SW 1271 (cell line): ENCODE data around the gene TM9SF1.

ENCODE experiments used
- DNase-seq, 2 experiments: peaks; one replicate each; lab custom pipeline; 2025; lab: John Stamatoyannopoulos, UW

Gene TM9SF1

DNA sequence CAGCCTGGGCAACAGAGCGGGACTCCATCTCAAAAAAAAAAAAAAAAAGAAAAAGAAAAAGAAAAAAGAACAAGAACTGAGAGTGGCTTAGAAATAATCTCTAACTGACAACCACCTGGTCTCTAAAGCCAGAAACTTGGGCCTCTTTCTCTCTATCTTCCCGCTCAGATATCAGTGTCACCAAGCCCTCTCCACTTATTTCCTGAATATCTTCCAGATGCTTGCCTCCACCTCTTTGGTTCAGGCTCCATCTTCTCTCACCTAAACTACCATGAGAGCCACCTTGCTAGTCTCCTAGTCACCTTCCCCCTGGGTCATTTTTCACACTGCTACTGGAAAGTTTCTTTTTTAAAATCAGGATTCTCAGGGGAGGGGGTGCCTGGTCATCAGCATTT, 1.8 kb upstream of the TM9SF1 start:
- DNase-seq: no peak

DNA sequence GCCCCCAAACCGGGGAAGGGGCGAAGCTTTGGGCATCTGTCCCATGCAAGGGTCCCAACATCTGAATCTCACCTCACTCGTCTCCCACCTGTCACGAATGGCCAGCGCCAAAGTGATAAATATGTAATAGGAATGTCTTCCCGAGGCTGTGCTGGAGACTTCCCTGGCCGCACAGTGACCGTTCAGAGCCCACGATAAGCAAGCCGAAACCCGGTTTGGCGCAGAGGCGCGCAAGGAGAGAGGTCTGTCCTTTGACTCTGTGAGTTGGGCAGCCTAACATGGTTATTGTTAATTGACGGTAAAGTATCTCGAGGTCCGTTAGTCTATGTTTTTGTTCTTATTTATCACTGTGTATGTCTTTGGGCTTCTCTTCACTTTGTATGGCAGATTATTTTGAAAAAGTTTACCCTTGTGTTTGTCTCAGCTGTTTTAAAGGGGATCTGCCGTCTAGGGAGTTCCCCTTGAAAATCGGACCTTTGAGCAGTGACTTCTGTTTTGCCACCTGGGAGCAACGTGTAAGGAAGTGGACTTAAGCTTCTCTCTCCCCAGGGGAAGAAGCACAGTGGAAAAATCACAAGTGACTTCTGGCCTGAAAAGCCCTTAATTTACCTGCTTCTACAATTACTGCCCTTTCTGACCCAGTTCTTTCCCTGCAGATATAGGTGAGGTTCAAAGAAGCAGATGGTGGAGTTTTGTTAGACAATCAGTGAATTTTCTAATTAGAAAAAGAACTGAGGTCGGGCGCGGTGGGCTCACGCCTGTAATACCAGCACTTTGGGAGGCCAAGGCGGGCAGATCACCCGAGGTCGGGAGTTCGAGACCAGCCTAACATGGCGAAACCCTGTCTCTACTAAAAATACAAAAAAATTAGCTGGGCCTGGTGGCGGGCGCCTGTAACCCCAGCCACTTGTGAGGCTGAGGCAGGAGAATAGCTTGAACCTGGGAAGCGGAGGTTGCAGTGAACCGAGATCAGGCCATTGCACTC, 1.1 kb upstream of the TM9SF1 start:
- DNase-seq: peak in 1 of 2 experiments; percentile 25

DNA sequence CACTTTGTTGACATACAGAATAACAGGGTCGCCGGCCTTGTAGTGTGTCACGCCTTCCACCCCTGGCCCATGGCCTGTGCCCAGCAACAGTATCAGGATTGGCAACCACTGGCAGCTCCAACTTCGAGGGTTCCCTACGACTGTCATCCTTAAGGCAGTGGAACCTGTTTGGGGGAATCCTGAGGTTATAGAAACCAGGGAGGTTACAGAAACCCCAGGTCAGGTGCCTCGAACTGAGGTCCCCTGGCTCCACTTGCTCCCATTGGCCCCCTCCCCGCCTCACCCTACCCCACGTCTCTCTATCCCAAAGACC, 412 bp downstream of the TM9SF1 start:
- no peak for DNase-seq

DNA sequence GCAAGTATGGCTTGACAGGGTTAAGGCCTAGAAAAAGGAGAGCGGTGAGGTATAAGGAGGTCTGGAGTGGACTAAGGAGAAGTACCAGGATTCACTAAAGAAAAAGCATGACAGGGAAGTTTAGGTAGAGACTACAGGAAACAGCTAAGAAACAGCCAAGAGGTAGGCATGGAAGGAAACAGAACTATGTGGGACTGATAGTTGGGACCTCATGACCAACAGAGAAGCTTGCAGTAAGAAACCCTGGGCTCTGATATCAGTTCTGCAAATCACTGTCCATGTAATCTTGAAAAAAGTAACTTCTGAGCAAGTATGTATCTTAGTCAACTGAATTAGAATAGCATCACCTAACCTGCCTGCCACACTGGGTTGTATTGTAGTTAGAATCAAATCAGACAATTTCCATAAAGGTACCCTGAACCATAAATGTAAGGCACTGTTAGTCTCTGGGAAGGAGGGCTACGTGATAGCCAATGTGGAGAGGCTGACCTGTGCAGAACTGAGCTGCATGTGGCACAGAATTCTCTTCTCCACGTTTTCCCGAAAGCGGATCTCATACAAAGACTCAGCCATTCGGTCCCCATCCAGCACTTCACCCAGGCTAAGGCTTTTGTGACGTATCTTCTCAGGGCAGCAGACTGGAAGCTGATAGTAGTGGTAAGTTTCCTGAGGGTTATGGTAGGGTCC, 912 bp downstream of the TM9SF1 start:
- peak in 1 of 2 experiments; percentile 6 for DNase-seq

DNA sequence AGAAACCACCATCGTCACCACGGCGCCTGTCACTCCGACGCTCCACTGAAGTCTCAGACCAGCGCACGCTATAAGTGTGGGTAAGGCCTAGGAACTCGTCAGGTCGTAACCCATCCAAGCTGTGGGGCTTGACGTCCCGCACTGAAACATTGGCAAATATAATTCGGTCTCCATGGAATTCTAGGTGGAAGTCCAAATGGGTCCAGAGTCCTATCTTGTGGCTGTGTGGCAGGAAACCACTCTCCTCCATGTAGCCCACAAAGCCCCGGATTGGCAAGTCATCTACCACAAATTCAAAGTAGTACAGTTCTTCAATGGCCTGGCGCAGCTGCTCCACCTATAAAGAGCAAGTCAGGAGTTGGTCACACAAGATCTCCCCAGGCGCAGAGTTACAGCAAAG, 2.3 kb downstream of the TM9SF1 start:
- no peak for DNase-seq

DNA sequence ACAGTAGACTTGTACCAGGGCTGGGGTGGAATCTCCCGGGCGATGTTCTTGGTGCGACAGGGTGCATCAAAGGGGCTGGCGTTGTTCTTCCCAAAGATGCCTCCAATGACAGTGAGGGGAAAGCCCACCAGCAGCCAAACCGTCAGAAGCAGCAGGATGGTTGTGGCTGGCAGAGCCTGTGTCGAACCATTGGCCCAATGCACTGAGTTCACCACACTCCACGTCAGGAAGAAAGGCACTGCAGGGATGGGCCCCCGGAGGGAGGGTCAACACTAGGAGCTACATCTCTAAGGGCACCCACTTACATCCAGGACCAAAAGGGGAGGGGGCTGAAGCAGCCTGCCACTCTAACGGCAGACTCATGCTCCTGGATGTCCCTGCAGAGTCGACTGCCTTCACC, 4.8 kb downstream of the TM9SF1 start:
- no peak for DNase-seq

DNA sequence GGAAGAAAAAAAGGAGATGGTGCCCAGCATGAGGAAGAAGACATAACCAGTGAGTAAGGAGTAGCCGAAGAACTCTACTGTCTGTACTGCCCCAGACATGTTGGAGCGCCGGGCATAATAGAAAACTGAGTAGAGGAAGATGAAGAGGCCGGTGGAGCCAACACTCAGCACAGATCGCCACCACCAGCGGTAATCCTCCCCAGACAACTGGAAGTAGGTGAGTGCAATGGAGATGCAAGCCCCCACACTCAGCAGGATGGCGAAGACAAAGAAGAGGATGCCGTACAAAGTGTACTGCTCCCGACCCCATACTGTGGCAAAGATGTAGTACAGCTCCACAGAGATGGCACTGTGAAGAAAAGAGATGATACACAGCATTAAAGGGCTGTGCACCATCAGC, 5.8 kb downstream of the TM9SF1 start:
- DNase-seq: no peak

DNA sequence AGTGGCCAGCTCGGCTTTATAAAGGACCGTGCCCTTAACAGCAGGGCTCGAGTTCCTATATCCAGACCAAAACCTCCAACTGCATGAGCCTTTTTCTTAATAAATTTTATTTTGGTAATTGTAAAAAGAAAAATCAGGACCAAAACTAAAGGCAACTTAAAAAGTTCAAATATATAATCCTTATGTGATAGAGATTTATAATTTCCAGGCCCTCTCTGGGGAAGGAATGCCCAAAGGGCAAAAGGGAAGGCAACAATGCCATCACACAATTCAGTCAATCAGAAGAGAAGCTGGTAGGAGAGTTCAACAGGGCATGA, 6.2 kb downstream of the TM9SF1 start:
- DNase-seq: no peak

DNA sequence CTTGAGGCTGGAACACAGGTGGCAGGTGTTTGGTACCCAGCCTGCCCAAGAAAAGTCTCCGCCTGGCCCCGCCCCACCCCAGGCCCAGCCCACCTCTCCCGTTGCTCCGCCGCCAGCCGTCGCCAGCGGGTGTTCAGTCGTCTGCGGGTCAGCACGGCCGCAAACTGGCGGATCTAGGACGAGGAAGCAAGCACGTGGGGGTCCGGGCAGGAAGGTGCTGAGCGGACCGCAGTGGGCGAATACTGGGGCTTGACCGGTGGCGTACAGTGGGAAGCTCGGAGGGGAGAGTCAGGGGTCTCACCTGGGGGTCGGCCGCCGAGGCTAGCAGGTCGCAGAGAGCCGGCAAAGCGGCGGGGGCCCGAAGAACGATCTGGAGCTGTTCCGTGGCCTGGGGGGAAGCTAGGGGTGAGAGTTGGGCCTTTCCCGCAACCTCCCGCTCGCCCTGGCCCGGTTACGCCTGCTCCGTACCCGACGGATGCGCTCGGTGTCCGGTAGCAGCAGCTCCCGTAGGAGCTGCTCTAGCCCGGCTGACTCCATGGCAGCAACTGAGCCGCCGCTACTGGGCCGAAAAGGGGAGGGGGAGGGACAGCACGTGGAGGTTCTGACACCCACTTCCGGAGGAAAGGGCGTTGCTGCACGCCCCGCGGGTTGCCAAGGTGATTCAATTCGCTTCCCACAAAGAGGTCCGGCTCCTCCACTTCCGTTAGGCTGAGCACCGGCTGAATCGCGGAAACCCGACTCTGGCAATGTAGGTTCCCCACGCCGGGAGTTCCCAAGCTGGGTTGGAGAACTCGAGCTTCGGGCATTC, 6.8 kb downstream of the TM9SF1 start, which contains the start of gene IPO4:
Gene IPO4 (minus strand): TSS at position 566 of the 808 bp plus-strand sequence. CDS start 29 bp downstream, at position 537.
- peak; percentile 93 to 94 for DNase-seq

DNA sequence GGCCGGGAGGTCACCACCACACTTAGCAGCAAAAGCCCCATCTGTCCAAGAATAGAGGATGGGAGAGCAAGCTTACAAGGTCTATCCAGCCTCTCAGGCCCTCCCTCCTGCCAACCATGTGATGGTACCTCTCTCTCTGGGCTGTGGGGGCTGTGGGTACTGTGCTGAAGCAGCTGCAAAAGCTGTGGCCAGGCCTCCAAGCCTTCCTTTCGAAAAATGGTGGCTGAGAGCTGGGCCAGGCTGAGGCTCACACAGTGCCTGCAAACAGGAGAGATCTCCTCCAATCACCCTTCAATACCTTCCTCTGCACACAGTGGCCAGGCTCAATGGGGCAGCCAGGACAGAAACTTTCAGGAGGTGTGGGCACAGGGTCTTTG, 7.7 kb downstream of the TM9SF1 start:
- no peak for DNase-seq

DNA sequence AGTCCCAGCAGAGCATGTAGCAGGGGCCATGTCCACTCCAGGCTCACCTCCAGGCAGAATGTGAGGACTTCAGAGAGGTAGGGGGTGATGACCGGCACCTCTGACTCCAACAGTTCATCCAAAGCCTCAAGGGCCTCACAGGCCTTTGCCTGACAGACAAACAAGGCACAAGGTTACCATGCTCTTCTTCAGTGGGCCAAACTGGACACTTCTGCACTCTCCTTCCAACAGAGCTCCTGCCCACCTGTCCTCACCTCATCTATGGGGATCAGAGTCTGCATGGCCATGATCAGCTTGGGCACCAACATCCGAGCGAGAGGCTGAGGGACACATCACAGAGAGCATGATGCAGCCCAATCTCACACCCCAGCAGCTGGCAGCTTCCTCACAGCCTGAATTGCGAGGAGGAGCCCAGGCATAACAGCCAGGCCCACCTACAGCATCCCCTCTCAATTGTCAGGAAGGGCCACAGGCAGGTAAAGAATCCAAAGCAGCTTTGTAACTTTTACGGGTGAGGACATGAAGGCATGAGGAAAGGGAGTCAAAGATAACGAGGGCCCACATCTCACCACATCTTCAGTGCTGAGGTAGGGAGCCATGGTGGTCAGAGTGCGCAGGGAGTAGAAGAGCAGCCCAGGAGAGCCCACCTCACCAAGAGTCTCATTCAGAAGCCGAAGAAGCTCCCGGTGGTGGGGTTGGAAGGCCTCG, 8.3 kb downstream of the TM9SF1 start:
- no peak for DNase-seq

DNA sequence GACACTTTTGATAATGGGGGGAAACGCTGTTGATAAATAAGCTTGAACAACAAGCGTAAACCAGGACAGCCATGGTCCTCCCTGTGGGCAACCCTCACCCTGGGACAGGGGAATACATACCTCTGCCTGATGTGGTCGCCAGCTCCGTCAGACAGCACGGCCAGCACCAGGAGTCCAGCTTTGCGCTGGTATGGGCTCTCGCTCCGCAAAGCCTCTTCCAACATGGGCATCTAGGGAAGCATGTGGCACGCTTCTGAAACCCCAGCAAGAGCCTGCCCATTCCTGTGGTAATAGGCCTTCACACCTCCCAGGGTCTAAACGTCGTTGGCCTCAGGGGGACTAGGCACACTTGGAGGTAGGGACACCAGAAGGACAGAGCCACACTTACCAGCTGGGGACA, 9.5 kb downstream of the TM9SF1 start:
- no peak for DNase-seq

DNA sequence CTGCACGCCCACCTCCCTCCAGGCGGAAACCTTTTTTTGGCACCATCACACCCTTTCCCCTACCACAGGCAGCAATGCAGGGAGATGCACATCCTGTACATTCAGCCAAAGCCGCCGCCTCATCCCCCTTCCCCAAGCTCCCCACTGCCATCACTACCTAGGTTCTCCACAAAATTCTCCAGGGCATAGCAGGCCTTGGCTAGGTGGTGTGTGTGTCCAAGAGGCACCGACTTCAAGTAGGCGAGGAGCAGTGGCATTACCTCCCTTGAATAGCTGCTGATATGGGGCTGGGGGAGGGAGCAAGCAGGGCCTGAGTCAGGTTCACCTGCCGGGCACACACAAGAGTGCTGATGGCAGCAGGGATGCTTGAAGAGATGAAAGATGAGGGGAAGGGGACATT, 10.2 kb downstream of the TM9SF1 start:
- no peak for DNase-seq

DNA sequence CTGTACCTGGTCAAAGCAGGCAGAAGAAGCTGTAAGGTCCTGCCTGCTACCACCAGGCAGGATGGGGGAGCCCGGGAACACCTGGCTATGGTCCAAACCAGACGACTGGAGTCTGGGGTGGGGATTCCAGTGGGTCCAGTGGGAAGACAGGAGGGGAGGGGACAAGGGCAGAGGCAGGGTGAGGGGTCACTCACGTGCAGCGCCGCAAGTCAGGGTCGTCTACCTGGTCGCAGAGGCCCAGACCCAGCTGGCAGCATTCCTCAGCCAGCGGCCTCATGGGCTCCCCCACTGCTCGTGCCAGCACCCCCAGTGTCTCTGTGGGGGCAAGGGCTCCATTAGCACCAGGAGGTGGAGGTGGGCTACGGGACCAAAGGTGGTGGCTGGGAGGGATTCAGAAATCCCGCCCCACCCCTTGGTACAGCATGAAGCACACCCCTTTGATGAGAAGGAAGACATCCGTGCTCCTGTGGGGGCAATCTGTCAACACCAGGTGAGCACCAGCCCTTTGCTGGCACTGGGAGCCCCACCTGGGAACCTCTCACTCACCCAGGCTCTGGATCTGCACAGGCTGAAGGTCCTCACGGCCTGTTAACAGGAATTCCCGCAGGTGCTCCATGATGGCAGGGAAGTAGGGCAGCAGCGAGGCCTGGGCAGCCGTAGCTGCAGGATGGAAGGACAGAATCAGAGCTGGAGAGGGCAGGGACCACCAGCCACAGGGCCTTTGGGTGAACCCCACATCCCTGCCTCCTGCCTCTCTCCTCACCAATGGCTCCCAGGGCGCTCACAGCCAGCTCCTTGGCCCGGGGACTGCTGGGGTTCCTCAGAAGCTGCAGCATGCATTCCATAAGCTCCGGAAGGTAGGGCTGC, 10.9 kb downstream of the TM9SF1 start:
- no peak for DNase-seq

DNA sequence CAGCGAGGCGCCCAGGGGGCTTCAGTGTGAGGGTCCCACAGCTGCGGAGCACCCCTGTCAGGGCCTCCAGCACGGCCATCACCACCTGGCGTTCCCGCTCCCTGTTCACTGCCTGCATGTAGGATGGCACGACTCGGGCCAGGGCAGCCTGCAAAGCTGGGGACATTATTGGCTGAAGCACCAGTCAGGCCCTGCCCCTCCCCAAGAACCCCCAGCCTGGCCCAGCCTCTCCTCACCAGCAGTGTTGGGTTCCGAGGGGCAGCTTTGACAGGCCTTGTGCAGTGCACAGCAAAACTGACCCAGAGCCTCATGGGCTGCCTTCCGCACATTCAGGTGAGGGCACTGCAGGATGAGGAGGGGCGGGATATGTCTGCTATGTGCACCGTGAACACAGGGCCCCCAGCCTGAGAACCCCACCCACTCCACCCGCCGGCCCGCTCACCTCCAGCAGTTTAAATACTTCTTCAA, 12.2 kb downstream of the TM9SF1 start:
- DNase-seq: no peak

DNA sequence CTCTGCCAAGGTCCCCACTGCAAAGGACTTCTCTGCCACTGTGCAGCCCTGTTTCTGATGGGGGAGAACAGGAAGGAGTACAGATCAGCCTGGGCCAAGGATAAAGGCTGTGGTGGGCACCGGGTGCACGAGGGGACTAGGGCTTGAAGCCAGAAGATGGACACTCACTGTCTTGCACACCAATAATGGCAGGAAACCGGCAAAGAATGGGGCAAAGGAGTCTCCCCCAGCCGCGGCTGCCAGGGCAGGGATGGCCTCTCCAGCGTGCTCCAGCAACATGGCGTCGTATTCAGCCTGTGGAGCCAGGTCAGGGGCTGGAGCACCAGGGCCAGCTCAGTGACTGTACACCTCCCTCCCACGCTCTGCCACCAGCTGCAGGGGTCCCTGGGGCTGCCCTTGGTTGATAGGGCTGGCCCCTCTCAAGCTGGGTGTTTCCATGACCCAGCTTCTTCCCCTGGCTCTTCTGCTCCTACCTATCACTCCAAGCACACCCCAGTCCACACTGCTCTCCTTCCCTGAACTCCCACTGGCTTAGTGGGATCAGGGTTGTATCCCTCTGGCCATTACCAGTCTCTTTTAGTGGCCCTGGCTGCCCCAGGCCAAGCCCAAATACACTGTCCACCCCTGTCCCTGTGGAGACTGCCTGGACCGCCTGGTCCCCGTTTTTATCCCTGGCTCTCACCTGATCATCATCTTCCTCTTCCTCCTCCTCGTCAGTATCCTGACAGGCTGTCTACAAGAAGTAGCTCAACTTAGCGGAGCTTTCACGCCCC, 12.9 kb downstream of the TM9SF1 start:
- no peak for DNase-seq

DNA sequence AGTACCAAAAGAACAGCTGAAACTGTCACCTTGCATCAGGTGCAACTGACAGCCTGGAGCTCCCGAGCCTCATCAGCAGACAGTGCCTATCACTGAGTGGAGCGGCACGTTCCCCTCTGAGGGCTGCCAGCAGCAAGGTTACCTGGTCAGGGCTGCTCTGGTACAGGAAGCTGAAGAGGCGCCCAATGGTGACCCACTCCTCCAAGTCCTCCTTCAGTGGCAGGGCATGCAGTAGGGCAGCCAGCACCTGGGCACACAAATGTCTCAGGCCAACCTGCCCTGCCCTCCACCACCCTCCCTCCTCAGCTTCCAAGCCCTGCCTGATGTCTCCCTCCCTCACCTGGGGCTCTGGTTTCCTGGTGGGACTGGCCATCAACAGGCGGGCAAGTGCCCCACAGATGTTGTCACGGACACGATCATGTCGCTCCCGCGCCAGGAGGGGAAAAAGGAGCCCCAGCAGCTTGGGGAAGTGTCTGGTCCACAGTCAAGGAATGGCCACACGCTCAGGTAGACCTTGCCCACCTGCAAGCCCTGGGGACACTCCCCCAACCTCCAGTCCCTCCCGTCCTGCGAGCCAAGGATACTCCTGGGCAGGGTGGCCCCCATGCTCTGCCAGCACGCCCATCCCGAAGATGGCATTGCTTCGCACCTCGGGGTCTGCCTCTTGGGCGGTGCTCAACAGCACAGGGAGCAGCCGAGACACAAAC, 13.7 kb downstream of the TM9SF1 start:
- DNase-seq: no peak

DNA sequence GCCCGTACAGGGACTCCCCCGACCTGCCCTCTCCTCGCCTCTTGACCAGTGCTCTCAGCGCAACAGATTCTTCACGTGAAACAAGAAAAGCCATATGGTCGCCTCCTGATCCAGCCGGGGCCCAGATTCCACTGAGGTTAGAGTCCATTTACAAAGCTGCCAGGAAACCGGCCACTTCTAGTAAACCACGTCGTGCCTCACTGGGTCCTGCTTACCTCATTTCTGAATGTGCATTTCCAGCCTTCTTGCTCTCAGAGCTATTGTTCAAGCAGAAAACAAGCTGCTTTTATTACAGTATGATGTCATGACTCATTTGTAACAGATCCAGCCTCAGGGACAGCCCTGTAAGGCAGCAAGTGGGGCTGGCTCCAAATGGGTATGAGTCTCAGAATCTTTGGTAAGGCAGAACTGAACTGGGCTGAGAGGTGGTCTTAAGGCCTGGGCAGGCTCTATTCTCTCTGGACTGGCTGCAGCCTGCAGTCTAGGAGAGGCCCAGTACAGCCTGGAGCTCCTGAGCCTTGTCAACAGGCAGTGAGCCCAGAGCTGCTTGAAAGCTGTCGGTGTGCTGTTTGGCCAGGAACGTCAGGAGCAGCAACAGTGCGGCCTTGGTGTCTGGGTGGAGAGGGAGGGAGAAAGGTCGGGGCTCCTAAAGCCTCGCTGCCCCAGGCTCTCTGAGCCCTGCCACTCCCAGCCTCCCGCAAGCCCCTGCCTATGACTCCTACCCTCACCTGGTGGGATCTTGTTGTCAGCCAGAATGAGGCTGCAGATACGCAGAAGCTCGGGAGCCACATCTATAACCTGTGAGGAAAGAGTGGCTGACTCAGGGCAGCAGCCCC, 15.1 kb downstream of the TM9SF1 start:
- DNase-seq: no peak
